MCF 10A (cell line): Measurements from ENCODE around the gene CKS1B. TPM values are rescaled to one million over a fixed set of nuclear protein-coding genes. Genes with fewer than 3 reads are reported as not detected.

Source experiments
- BruUV-seq: library from RNA; stranded (reverse); fragments of 400-500 nt; replicated peaks from 2 replicates; lab custom pipeline; 2021; lab: Mats Ljungman, UMichigan
- CTCF ChIA-PET: fragments of 300-600 bp; sonication (Branson Sonifier 250); formaldehyde crosslinking; extraction: SDS; loops from one replicate; lab custom pipeline; 2021; ENCODE audit warnings: antibody characterized with exemption, inconsistent platforms; lab: Yijun Ruan, JAX
- POLR2A ChIA-PET: fragments of 300-600, 350-650 bp; sonication (Branson Sonifier 250); formaldehyde crosslinking; extraction: SDS; loops from one replicate; lab custom pipeline; 2020; ENCODE audit warnings: antibody characterized with exemption, inconsistent platforms; lab: Yijun Ruan, JAX
- DNase-seq: peaks from one replicate; pipeline ENCODE4 v3.0.0-alpha.2; 2018; ENCODE audit not compliant: unreplicated experiment
- H3K27ac Mint-ChIP-seq: one replicate; pipeline ENCODE4 v1.8.0; 2022; ENCODE audit warnings: mild to moderate bottlenecking, low read depth, mixed read lengths; ENCODE audit not compliant: unreplicated experiment
- H3K27me3 Mint-ChIP-seq: one replicate; pipeline ENCODE4 v1.8.0; 2022; ENCODE audit warnings: mixed read lengths; ENCODE audit not compliant: insufficient read depth, unreplicated experiment
- H3K36me3 Mint-ChIP-seq: one replicate; pipeline ENCODE4 v1.8.0; 2022; ENCODE audit warnings: mild to moderate bottlenecking, moderate library complexity, mixed read lengths; ENCODE audit not compliant: insufficient read depth, unreplicated experiment
- H3K4me1 Mint-ChIP-seq: one replicate; pipeline ENCODE4 v1.8.0; 2022; ENCODE audit warnings: mixed read lengths; ENCODE audit not compliant: insufficient read depth, unreplicated experiment
- H3K4me3 Mint-ChIP-seq: one replicate; pipeline ENCODE4 v1.8.0; 2022; ENCODE audit warnings: mild to moderate bottlenecking, moderate library complexity, mixed read lengths; ENCODE audit not compliant: unreplicated experiment
- H3K9me3 Mint-ChIP-seq: one replicate; pipeline ENCODE4 v1.8.0; 2022; ENCODE audit warnings: mixed read lengths; ENCODE audit not compliant: unreplicated experiment
- CTCF ChIP-seq: fragments of 200-600 bp; IDR thresholded peaks from one replicate; pipeline ENCODE4 v1.8.0; 2022; ENCODE audit warnings: antibody characterized with exemption, mild to moderate bottlenecking; ENCODE audit not compliant: unreplicated experiment
- intact Hi-C: fragments of 100-400 bp; cut with micrococcal nuclease; formaldehyde crosslinking; loops from 2 replicates; pipeline ENCODE4 v1.14.1; 2022
- total RNA-seq: library from RNA; stranded (reverse); gene quantifications from 2 replicates; pipeline ENCODE4 v1.2.3, GENCODE V29; 2022

Gene CKS1B
- total RNA-seq, 1 experiment from 2014 or later = 285 TPM

GRCh38 chr1:154945160-154945961 lies 29.1 kb upstream of the CKS1B start:
- DNase-seq = no peak
- ChIA-PET CTCF (interaction anchor here (0.6 to 2.2 kb wide), 14 partner anchors 7 to 407 kb away, joined by 3 to 14 read pairs (median 4); partner anchors contain the start of genes MTX1 and PYGO2), POLR2A (interaction anchor here (0.6 to 3.9 kb wide), 5 partner anchors 8 to 646 kb away, joined by 3 to 26 read pairs (median 4); partner anchors contain the start of genes PBXIP1, PMVK and SHC1)
- no peaks in the 10 kb centered on the region for H3K27me3 Mint-ChIP-seq
- H3K9me3 Mint-ChIP-seq = no peaks in the 10 kb centered on the region
- H3K27ac Mint-ChIP-seq = no peak overlapping the region
- peaks cover 7% of the 10 kb centered on the region for H3K4me1 Mint-ChIP-seq
- peaks cover 12% of the 10 kb centered on the region for H3K36me3 Mint-ChIP-seq
- no TSS peak for BruUV-seq
- H3K4me3 Mint-ChIP-seq = no peak overlapping the region
- no peak for TF ChIP-seq CTCF
- intact Hi-C loops = no loop called here

- H3K36me3 Mint-ChIP-seq = peaks cover 12% of the 10 kb centered on the region
- H3K4me3 Mint-ChIP-seq = no peak overlapping the region
- H3K27me3 Mint-ChIP-seq = no peaks in the 10 kb centered on the region
- intact Hi-C loops = no loop called here
- H3K9me3 Mint-ChIP-seq = no peaks in the 10 kb centered on the region
- DNase-seq = no peak
- CTCF ChIA-PET = interaction anchor here (0.6 to 1.8 kb wide), 10 partner anchors 8 to 218 kb away, joined by 3 to 10 read pairs (median 3); partner anchors contain the start of gene PYGO2
- no TSS peak for BruUV-seq
- TF ChIP-seq CTCF = no peak
- no peak overlapping the region for H3K27ac Mint-ChIP-seq
- peaks cover 7% of the 10 kb centered on the region for H3K4me1 Mint-ChIP-seq
- POLR2A ChIA-PET = interaction anchor here (0.7 to 3.9 kb wide), 5 partner anchors 9 to 1183 kb away, joined by 3 to 26 read pairs (median 3); partner anchors contain the start of genes PBXIP1 and PMVK
Observed at GRCh38 chr1:154945962-154946850, 28.3 kb upstream of the CKS1B start.

GRCh38 chr1:154948079-154948478 lies 26.4 kb upstream of the CKS1B start:
- no peak for DNase-seq
- no peak overlapping the region for H3K4me3 Mint-ChIP-seq
- H3K36me3 Mint-ChIP-seq = peaks cover 12% of the 10 kb centered on the region
- no peaks in the 10 kb centered on the region for H3K27me3 Mint-ChIP-seq
- H3K27ac Mint-ChIP-seq = no peak overlapping the region
- CTCF ChIA-PET = interaction anchor here (0.6 to 1.3 kb wide), 4 partner anchors 12 to 85 kb away, joined by 3 read pairs; no protein-coding TSS in a partner anchor
- intact Hi-C loops = no loop called here
- no peak for TF ChIP-seq CTCF
- peaks cover 11% of the 10 kb centered on the region for H3K4me1 Mint-ChIP-seq
- POLR2A ChIA-PET = interaction anchor here (0.5 to 3.9 kb wide), 4 partner anchors 11 to 187 kb away, joined by 3 to 26 read pairs (median 6); partner anchors contain the start of genes PMVK and SHC1
- BruUV-seq = no TSS peak
- no peaks in the 10 kb centered on the region for H3K9me3 Mint-ChIP-seq
